ENCODE data around the gene HS3ST3B1.

Gene HS3ST3B1

DNA sequence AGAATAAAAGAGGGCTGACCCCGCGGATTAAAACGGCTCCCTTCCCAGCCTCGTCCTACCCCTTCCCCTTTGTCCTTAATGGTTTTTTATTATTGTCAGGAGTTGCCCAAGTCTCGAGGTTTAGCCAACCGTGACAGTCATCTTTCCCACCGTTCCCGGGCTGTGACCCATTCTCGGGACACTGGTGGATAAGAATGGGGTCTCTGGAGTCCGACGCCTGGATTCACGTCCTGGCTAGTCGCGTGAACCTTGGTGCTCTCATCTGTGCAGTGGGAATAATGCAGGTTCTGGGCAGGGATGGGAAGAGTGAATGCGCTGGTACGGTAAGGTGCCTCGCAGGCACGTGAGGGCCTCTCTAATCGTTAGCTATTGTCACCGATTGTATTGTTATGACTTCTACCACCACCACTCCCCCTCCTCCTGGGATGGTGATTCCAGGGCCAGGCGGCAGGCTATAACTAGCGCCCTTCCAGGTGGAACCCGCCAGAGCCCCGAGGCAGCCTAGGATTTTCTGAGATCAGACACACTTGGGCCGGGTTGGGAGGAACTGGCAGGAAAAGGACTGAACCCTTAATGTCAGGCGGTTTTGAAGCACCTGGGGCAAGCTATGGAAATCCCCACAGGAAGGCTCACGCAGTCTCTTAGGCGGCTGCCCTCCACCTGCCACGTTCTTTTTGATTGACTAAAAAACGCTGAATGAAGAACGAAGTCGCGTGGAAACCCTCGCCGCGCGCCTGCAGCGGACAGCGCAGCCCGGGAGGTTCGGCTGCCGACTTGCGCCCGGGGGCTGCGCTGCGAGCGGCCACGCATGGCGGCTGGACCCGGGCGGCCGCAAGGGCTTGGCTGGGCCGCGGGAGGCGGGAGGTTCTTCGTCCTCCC lies 2.7 kb downstream of the HS3ST3B1 start:
- no peak for DNase-seq

- no peak for DNase-seq
Observed at GRCh38 chr17:14304222-14304772, 3.4 kb downstream of the HS3ST3B1 start.

DNA sequence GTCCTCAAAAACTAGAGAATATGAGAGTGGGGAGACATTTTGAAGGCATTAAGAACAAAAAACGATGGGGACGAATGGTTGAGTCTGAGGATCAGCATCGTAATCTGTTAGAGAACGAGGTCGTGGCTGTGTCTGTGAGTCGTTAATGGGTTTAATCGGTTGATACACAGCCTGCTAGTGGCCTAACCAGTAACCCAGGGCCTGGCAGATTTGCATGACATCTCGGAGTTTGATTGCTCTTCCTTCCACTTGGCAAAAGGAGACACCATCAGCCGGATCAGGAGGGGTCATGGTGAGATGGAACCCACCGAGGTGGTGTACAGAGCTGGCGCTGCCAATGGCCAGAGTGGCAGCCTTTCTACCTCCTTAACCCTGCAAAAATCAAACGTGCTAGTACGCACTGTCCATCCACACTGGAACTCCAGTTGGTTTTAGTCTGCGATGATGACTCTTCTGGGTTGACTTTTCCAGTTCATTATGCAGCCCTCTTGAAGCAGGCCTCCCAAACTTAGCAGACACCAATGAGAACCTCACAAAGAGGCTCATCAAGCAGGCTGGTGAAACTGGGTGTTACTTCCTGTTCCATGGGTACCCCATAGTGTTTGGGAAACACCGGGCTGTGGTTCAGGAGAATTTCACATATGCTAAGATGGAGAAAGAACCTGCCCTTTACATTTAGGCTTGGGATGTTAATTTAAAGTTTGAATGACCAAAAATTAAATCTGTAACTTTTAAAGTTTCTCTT lies 4.1 kb downstream of the HS3ST3B1 start:
- DNase-seq: peak; percentile 43

GRCh38 chr17:14305785-14306496 lies 5.1 kb downstream of the HS3ST3B1 start:
- DNase-seq: no peak

DNA sequence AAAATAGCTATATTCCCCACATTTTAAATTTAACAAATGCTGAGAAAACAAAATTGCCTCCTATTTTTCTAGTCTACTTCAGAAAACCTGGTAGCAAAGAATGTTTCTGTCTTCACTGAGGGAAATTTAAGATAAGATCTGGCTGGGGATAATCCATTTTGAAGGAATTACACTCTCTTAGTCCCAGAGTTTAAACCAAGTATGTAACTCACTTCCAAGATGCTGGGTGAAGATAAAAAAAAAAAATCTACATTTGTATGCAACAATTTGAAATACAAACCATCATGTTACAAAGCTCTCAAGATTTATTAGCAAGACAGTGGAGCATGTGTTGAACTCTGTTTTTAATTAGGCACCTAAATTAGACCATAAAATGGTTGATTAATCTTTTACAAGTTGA lies 5.7 kb downstream of the HS3ST3B1 start:
- DNase-seq: peak; percentile 53

DNA sequence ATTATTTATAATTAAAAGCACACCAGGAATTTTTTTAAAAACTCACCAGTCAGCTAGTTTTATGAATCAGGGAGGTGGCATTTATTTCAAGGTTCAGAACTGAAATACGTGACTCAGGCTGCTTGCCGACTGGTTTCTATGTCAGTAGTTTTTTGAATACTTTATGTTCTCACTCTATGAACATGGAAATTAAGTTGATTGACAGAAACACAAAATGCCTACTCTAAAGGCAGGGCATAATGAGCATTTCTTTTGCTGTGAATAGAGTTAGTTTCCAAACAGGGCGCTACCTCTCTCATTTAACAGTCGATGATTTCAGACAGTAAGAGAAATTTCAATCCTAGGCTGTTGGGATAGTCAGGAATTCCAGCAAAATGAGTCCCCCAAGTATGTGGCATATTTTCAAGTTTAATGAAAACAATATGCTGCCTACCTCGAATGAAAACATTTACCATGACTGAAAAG lies 6.7 kb downstream of the HS3ST3B1 start:
- peak; percentile 93 for DNase-seq

DNA sequence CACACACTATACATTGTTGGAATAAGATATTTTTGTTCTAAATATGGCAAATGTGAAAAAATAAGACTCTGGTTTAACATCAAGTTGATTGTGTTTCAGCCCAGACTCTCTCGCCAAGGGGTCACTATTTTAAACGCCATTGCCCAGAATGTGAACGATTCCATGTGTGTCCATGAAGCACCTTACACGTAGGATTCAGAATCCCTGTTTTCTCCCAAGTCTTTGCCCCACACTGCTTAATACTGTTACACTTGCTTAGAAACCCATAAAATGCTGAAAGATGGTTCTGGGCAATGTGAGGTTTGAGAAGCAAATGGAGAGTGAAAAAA lies 7.7 kb downstream of the HS3ST3B1 start:
- no peak for DNase-seq

DNA sequence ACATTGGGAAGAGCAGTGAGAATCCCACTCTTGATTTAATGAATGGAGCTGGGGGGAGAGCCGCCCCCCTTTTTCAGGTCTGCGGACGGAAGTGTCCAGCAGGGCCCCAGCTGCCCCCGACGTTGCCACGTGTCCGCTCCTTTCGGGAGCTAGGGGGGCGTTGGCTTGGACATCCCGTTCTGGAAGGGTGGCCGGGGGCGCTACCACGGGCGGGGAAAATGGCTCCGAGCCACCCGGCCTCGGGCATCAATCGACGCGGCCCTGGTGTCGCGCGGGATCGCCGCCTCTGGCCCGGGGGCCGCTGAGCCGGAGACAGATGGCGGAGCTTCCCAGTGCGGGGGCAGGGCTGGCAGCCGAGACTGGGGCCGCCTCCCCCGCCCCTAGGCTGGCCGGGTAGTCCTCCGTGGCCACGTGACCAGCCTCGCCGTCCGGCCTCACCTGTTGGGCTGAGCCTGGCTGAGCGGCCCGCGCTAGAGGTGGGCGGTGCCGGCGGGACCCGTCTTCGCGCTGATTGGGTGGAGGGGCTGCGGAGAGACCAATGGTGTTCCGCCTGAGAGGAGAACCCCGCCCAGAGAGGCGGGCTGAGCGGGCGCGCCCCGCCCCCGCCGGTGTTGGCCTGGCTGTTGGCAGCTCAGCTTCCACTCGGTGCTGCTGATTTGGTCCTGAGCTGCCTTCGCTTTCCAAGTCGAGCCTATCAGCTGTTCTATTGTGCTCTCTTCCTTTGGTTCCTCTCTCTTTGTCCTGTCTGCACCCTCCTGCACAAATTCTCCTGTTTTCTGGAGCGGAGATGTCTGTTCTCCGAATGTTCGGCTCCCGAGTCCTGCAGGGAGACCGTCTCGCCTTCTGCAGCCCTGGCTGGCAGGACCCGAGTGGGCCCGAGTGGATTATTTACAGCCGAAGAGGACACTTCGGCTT lies 8.3 kb downstream of the HS3ST3B1 start:
- DNase-seq: peak; percentile 95

DNA sequence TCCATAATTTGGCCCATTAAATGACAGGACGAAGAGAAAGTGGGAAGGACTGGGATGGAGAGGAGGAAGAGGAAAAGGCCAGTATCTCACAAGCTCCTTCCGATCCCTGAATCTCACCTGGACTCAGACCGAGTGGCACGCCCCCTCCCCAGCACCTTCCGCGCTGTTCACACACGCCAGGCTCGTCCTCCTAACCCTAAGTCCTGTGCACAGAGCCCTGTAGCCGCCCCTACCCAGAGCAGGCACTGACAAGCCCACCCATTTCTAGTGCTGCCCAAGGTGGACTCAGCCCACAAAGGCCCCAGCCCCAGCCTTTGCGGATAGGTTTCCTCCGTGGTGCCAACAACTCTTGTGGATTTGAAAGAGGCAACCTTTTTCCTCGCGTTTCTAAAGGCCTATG lies 9.2 kb downstream of the HS3ST3B1 start:
- DNase-seq: no peak

DNA sequence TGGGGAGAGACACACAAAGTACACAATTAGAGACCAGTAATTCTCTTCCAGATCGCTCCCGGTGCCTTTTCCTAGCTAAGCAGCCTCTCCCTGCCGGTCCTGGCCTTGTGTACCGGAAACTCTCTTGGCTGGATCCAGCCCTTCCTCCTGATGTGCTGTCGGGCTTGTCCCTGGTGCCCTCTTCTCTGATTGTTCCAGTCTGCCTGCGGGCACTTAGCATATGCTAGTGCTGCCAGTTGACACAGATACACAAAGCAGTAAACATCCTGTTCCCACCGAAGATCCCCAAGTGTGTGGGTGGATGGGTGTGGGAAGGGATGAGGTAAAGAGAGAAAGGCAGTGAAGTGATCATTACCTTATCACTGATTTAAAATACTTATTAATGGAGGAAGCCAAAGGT lies 9.7 kb downstream of the HS3ST3B1 start:
- DNase-seq: no peak

DNA sequence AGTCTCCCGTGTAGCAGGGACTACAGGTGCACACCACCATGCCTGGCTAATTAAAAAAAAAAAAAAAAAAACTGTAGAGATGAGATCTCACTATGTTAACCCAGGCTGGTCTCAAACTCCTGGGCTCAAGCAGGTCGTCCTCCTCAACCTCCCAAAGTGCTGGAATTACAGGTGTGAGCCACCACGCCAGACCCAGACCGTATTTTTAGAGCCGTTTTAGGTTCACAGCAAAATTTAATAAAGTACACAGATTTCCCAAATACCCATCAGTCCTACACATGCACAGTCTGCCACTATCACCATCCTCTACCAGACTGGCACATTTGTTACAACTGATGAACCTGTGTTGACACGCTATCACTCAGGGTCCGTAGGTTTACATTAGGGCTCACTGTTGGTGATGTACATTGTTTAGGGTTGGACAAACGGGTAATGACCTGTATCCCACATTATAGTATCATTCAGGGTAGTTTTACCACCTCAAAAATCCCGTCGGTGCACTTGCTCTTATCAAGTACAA lies 10.4 kb downstream of the HS3ST3B1 start:
- DNase-seq: no peak

- DNase-seq: no peak
Observed at GRCh38 chr17:14311981-14312380, 11.1 kb downstream of the HS3ST3B1 start.

DNA sequence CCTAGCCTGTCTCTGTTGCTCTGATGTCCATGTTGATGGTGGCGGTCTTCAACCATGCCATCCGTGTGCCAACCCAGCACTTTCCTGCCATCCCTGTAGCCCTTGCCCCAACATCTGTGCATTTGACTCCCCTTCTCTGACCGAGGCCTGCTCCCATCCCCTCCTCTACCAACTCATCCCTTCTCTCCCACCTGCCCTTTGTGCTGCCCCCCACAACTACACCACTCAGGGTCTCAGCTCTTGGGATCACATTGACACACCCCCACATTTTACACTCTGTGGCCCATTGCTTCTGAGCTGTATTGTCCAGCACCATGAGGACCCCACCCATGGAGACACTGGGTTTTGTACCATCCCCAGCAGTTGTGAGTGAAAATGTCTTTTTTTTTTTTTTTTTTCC lies 11.6 kb downstream of the HS3ST3B1 start:
- DNase-seq: no peak

GRCh38 chr17:14316126-14316832 lies 15.4 kb downstream of the HS3ST3B1 start:
- DNase-seq: no peak

GRCh38 chr17:14317383-14317782 lies 16.5 kb downstream of the HS3ST3B1 start:
- DNase-seq: no peak

- no peak for DNase-seq
Observed at GRCh38 chr17:14318109-14318917, 17.4 kb downstream of the HS3ST3B1 start.

DNA sequence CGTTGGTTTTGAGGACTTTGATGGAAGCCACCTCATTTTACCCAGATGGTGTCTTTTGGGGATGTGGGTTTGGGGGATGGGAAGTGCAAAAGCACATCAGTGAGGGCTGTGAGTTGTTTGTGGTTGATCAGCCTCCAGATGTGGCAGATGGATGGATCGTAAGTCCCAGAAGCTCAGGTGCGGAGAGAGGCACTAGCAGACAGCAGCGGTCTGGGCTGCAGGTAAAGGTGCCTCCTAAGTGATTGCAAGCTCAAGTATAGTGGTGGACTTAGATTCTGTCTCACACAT lies 18.0 kb downstream of the HS3ST3B1 start:
- DNase-seq: no peak

- no peak for DNase-seq
Observed at GRCh38 chr17:14320098-14320497, 19.2 kb downstream of the HS3ST3B1 start.

- DNase-seq: no peak
Observed at GRCh38 chr17:14320734-14321475, 20.0 kb downstream of the HS3ST3B1 start.

DNA sequence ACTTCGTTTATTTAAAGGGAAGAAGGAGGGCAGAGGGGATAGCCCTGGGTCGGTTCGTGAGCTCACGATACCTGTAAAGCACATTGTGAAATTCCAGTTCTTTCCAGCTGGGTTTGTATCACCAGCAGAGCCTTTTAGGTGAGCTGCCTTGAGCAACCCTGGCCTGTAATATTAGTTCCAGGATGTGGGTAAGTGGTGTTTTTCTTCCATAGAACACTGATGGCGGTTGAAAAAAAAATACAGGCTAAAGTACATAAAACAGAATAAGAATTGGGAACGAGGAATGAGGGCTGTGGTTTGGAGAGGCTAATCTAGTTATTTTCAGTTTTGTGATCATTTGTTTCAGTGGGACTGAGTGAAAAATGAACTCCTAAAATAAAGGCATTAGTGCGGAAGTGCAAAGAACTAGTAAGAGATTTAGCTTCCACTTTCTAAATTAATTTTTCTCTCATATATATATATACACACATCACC lies 20.6 kb downstream of the HS3ST3B1 start:
- peak; percentile 39 for DNase-seq

All from fibroblast of skin of right biceps (primary cell).